DND-41 (cell line): ENCODE data around the gene SPOCD1.

Experiments
- ATAC-seq: fragments of 200-7000 bp; cut with Tn5 transposase; 3 replicates; pipeline ENCODE4 v1.9.1; 2021; ENCODE audit warnings: low read depth; ENCODE audit not compliant: insufficient read depth
- DNase-seq: peaks from one replicate; pipeline ENCODE4 v3.0.0-alpha.2; 2020
- H2AFZ ChIP-seq: 2 replicates; pipeline ENCODE4 v1.6.0; 2012; ENCODE audit warnings: low read depth, low read length
- H3K27ac ChIP-seq: 2 replicates; pipeline ENCODE4 v1.5.1; 2012; ENCODE audit warnings: low read length, inconsistent platforms
- H3K27me3 ChIP-seq: fragments of 200-600 bp; sonication (generic); 2 replicates; pipeline ENCODE4 v1.6.0; 2012; ENCODE audit warnings: low read length, mild to moderate bottlenecking, inconsistent platforms; ENCODE audit not compliant: insufficient read depth, poor library complexity
- H3K36me3 ChIP-seq: 2 replicates; pipeline ENCODE4 v1.5.1; 2012; ENCODE audit warnings: low read length, inconsistent platforms; ENCODE audit not compliant: insufficient read depth
- H3K4me1 ChIP-seq: 2 replicates; pipeline ENCODE4 v1.5.1; 2012; ENCODE audit warnings: mild to moderate bottlenecking, low read length; ENCODE audit not compliant: insufficient read depth
- H3K4me2 ChIP-seq: 2 replicates; pipeline ENCODE4 v1.6.0; 2012; ENCODE audit warnings: mild to moderate bottlenecking, moderate library complexity, low read length, inconsistent platforms; ENCODE audit not compliant: insufficient read depth
- H3K4me3 ChIP-seq, 2 experiments: fragments of 200-600 bp in 1 of 2; shearing (Covaris generic) in 1 of 2; 2 replicates each; pipeline ENCODE4 v1.5.1; 2012 to 2016; ENCODE audit warnings: inconsistent platforms in 2 of 2, low read length in 2 of 2, mild to moderate bottlenecking in 2 of 2, low read depth in 1 of 2, moderate library complexity in 1 of 2
- H3K79me2 ChIP-seq: 2 replicates; pipeline ENCODE4 v1.6.0; 2012; ENCODE audit warnings: low read length, inconsistent platforms; ENCODE audit not compliant: insufficient read depth
- H3K9ac ChIP-seq: 2 replicates; pipeline ENCODE4 v1.6.0; 2012; ENCODE audit warnings: low read depth, mild to moderate bottlenecking, inconsistent platforms, low read length, moderate library complexity
- H3K9me3 ChIP-seq: 2 replicates; pipeline ENCODE4 v1.5.1; 2012; ENCODE audit warnings: low read length, moderate library complexity, mild to moderate bottlenecking, inconsistent platforms; ENCODE audit not compliant: insufficient read depth, severe bottlenecking
- H4K20me1 ChIP-seq: 2 replicates; pipeline ENCODE4 v1.6.0; 2012; ENCODE audit warnings: low read length; ENCODE audit not compliant: insufficient read depth
- CTCF ChIP-seq: IDR thresholded peaks from 2 replicates; pipeline ENCODE4 v1.5.1; 2012; ENCODE audit warnings: borderline replicate concordance, low read length, moderate library complexity, mild to moderate bottlenecking; ENCODE audit not compliant: poor library complexity, severe bottlenecking; ENCODE audit errors: extremely low read depth
- EZH2 ChIP-seq: IDR thresholded peaks from 3 replicates; pipeline ENCODE4 v1.6.1; 2012; ENCODE audit warnings: borderline replicate concordance, low read depth, mild to moderate bottlenecking, moderate library complexity, low read length, inconsistent platforms; ENCODE audit not compliant: severe bottlenecking

Gene SPOCD1

GRCh38 chr1:31747304-31747703 lies 68.5 kb downstream of the SPOCD1 start:
- ATAC-seq, result no peak
- Histone ChIP-seq H3K79me2 (no peaks in the 10 kb centered on the region), H3K9ac (no peak overlapping the region), H4K20me1 (peaks cover 15% of the 10 kb centered on the region; the same call in 1 of the 2 replicates), H3K9me3 (no peaks in the 10 kb centered on the region), H3K27me3 (no peaks in the 10 kb centered on the region), H3K4me3 (no peak overlapping the region), H3K4me2 (no peak overlapping the region), H3K27ac (no peak overlapping the region), H3K36me3 (no peaks in the 10 kb centered on the region), H3K4me1 (peaks cover 12% of the 10 kb centered on the region), H2AFZ (no peak overlapping the region)
- DNase-seq, result no peak
- no peak for TF ChIP-seq EZH2
- no peak for TF ChIP-seq CTCF

GRCh38 chr1:31746687-31747086 lies 69.1 kb downstream of the SPOCD1 start:
- Histone ChIP-seq H3K27ac (no peak overlapping the region), H3K4me2 (no peak overlapping the region), H3K9me3 (no peaks in the 10 kb centered on the region), H3K9ac (no peak overlapping the region), H3K27me3 (no peaks in the 10 kb centered on the region), H2AFZ (no peak overlapping the region), H3K36me3 (no peaks in the 10 kb centered on the region), H3K79me2 (no peaks in the 10 kb centered on the region), H4K20me1 (peaks cover 15% of the 10 kb centered on the region; the same call in 1 of the 2 replicates), H3K4me3 (no peak overlapping the region), H3K4me1 (peaks cover 6% of the 10 kb centered on the region)
- TF ChIP-seq EZH2 (no peak), CTCF (no peak)
- DNase-seq, result no peak
- no peak for ATAC-seq

- H3K27ac ChIP-seq, result no peak overlapping the region
- no peak overlapping the region for H3K4me2 ChIP-seq
- TF ChIP-seq EZH2 (no peak), CTCF (no peak)
- no peak overlapping the region for H3K4me3 ChIP-seq
- H3K36me3 ChIP-seq, result no peaks in the 10 kb centered on the region
- H3K4me1 ChIP-seq, result peaks cover under 1% of the 10 kb centered on the region; the same call in 1 of the 2 replicates
- H3K9me3 ChIP-seq, result no peaks in the 10 kb centered on the region
- H4K20me1 ChIP-seq, result peaks cover 15% of the 10 kb centered on the region; the same call in 1 of the 2 replicates
- H3K9ac ChIP-seq, result no peak overlapping the region
- no peaks in the 10 kb centered on the region for H3K79me2 ChIP-seq
- ATAC-seq, result no peak
- H3K27me3 ChIP-seq, result no peaks in the 10 kb centered on the region
- DNase-seq, result no peak
- no peak overlapping the region for H2AFZ ChIP-seq
Measured at GRCh38 chr1:31745946-31746670, 69.7 kb downstream of the SPOCD1 start.
